Endothelial cell of umbilical vein (primary cell): ENCODE results near the gene CLIC4. TPM values are rescaled to one million over a fixed set of nuclear protein-coding genes. Genes with fewer than 3 reads are reported as not detected.

Experiments
- BruUV-seq: library from RNA; stranded (reverse); fragments of 400-500 nt; replicated peaks from 2 replicates; lab custom pipeline; 2021; lab: Mats Ljungman, UMichigan
- CTCF ChIA-PET: fragments of 300-600, 350-600 bp; sonication (Branson Sonifier 250); formaldehyde crosslinking; loops from one replicate; lab custom pipeline; 2021; ENCODE audit warnings: antibody characterized with exemption, inconsistent platforms; lab: Charles Lee
- POLR2A ChIA-PET: fragments of 300-600, 350-600 bp; sonication (Branson Sonifier 250); formaldehyde crosslinking; loops from one replicate; lab custom pipeline; 2021; ENCODE audit warnings: antibody characterized with exemption, inconsistent platforms; lab: Charles Lee
- DNase-seq: peaks from one replicate; pipeline ENCODE4 v3.0.0-alpha.2; 2011; ENCODE audit warnings: low read depth, low spot score
- FAIRE-seq: peaks from 2 replicates; lab custom pipeline; 2011; peaks lifted over from hg19 to GRCh38; lab: Jason Lieb, UNC
- H2AFZ ChIP-seq: 2 replicates; pipeline ENCODE4 v1.6.0; 2012; ENCODE audit warnings: low read depth, low read length, control low read depth, inconsistent platforms
- H3K27ac ChIP-seq: 2 replicates; pipeline ENCODE4 v1.5.1; 2011; ENCODE audit warnings: low read depth, mild to moderate bottlenecking, control low read depth, low read length, moderate library complexity; ENCODE audit not compliant: insufficient read depth
- H3K27me3 ChIP-seq, 2 experiments: 2 replicates each; pipeline versions ENCODE4 v1.6.0 to v1.6.1; 2011; ENCODE audit warnings: low read length in 2 of 2, mixed read lengths in 1 of 2; ENCODE audit not compliant: control insufficient read depth in 2 of 2, insufficient read depth in 2 of 2
- H3K36me3 ChIP-seq, 2 experiments: 2 replicates in 1 of 2; 3 replicates in 1 of 2; pipeline ENCODE4 v1.5.1; 2011; ENCODE audit warnings: low read length in 2 of 2, mild to moderate bottlenecking in 1 of 2, moderate library complexity in 1 of 2; ENCODE audit not compliant: control insufficient read depth in 2 of 2, insufficient read depth in 2 of 2; ENCODE audit errors: extremely low read depth in 1 of 2
- H3K4me1 ChIP-seq: 3 replicates; pipeline ENCODE4 v1.5.1; 2011; ENCODE audit warnings: mild to moderate bottlenecking, low read length; ENCODE audit not compliant: control insufficient read depth, insufficient read depth; ENCODE audit errors: extremely low read depth
- H3K4me2 ChIP-seq: 2 replicates; pipeline ENCODE4 v1.6.1; 2011; ENCODE audit warnings: low read length, control low read depth, mixed read lengths; ENCODE audit not compliant: insufficient read depth
- H3K4me3 ChIP-seq, 3 experiments: fragments of 200-600 bp in 1 of 3; sonication (generic), shearing (Covaris generic) in 1 of 3; replicated peaks in 1 of 3; 2 replicates each; pipeline ENCODE4 v1.5.1; 2011 to 2016; ENCODE audit warnings: control low read depth in 3 of 3, low read length in 3 of 3, mild to moderate bottlenecking in 2 of 3, inconsistent platforms in 1 of 3, low read depth in 1 of 3, moderate library complexity in 1 of 3; ENCODE audit not compliant: insufficient read depth in 1 of 3
- H3K79me2 ChIP-seq: 2 replicates; pipeline ENCODE4 v1.6.0; 2012; ENCODE audit warnings: low read length, inconsistent platforms; ENCODE audit not compliant: control insufficient read depth, insufficient read depth
- H3K9ac ChIP-seq: replicated peaks from 2 replicates; pipeline ENCODE3; 2011; ENCODE audit warnings: low read length, control low read depth; ENCODE audit not compliant: insufficient read depth; ENCODE audit errors: extremely low read depth
- H3K9me1 ChIP-seq: replicated peaks from 3 replicates; pipeline ENCODE4 v1.6.0; 2011; ENCODE audit warnings: mild to moderate bottlenecking, low read length; ENCODE audit not compliant: control insufficient read depth, insufficient read depth; ENCODE audit errors: extremely low read depth
- H3K9me3 ChIP-seq: replicated peaks from 2 replicates; pipeline ENCODE4 v1.5.1; 2012; ENCODE audit warnings: low read length, inconsistent platforms; ENCODE audit not compliant: control insufficient read depth, insufficient read depth
- H4K20me1 ChIP-seq: replicated peaks from 2 replicates; pipeline ENCODE3; 2011; ENCODE audit warnings: mild to moderate bottlenecking, low read length; ENCODE audit not compliant: control insufficient read depth, insufficient read depth; ENCODE audit errors: extremely low read depth
- CTCF ChIP-seq, 2 donors: IDR thresholded peaks; 1 replicate in 1 of 2; 2 replicates in 1 of 2; pipeline ENCODE4 v1.5.1; 2011; ENCODE audit warnings: low read length in 2 of 2, mild to moderate bottlenecking in 2 of 2, moderate library complexity in 2 of 2, control low read depth in 1 of 2, inconsistent platforms in 1 of 2, low read depth in 1 of 2; ENCODE audit not compliant: insufficient read depth in 1 of 2; ENCODE audit errors: extremely low read depth in 1 of 2
- EZH2 ChIP-seq: IDR thresholded peaks from 2 replicates; pipeline ENCODE4 v1.6.1; 2012; ENCODE audit warnings: borderline replicate concordance, low read depth, mild to moderate bottlenecking, moderate library complexity, low read length, inconsistent platforms; ENCODE audit not compliant: severe bottlenecking
- FOS ChIP-seq: IDR thresholded peaks from 2 replicates; pipeline ENCODE4 v1.6.1; 2011; ENCODE audit warnings: mild to moderate bottlenecking, low read length, moderate library complexity, borderline replicate concordance; ENCODE audit not compliant: insufficient read depth
- GATA2 ChIP-seq: IDR thresholded peaks from 2 replicates; pipeline ENCODE4 v1.7.0; 2011; ENCODE audit warnings: low read depth, mild to moderate bottlenecking, moderate library complexity, mixed read lengths, low read length; ENCODE audit not compliant: insufficient read length, insufficient read depth
- JUN ChIP-seq: IDR thresholded peaks from 2 replicates; pipeline ENCODE4 v1.6.1; 2011; ENCODE audit warnings: borderline replicate concordance, low read depth; ENCODE audit not compliant: insufficient read length, insufficient read depth
- MAX ChIP-seq: IDR thresholded peaks from 2 replicates; pipeline ENCODE4 v1.6.1; 2011; ENCODE audit not compliant: insufficient read depth, insufficient read length
- MYC ChIP-seq: IDR thresholded peaks from one replicate; pipeline ENCODE4 v1.6.1; 2011; ENCODE audit warnings: mild to moderate bottlenecking, low read depth, low read length
- POLR2A ChIP-seq: IDR thresholded peaks from 2 replicates; pipeline ENCODE4 v1.6.1; 2012; ENCODE audit warnings: low read depth, mild to moderate bottlenecking, control low read depth, low read length
- POLR2AphosphoS5 ChIP-seq: IDR thresholded peaks from 2 replicates; pipeline ENCODE4 v1.6.1; 2012; ENCODE audit warnings: low read depth, mild to moderate bottlenecking, control low read depth, low read length, moderate library complexity; ENCODE audit not compliant: insufficient read depth
- dilution Hi-C: fragments of 300-500 bp; cut with MboI; formaldehyde crosslinking; loops from one replicate; pipeline ENCODE4 v1.15.0; 2019; ENCODE audit warnings: low sequenced_read_pairs; ENCODE audit not compliant: extremely low pct_ligation_motif_present
- intact Hi-C: fragments of 100-400 bp; cut with micrococcal nuclease; formaldehyde crosslinking; loops from one replicate; pipeline ENCODE4 v1.10.0; 2022
- polyA plus RNA-seq, 4 experiments: library from polyadenylated mRNA; depleted of rRNA in 3 of 4; stranded (reverse) in 3 of 4; unstranded in 1 of 4; fragments of >200 nt; gene quantifications; 2 replicates each; pipeline versions ENCODE4 v1.2.1 to v1.2.3, GENCODE V29; 2011 to 2012; ENCODE audit warnings: missing spikeins in 1 of 4
- total RNA-seq: library from RNA; stranded (reverse); gene quantifications from 2 replicates; pipeline ENCODE4 v1.2.3, GENCODE V29; 2021

Gene CLIC4
- total and polyA plus RNA-seq, 2 donors (not counting 3 experiments of a cell fraction or from before 2014, with no cell fraction given): 97.5 to 330 TPM

DNA sequence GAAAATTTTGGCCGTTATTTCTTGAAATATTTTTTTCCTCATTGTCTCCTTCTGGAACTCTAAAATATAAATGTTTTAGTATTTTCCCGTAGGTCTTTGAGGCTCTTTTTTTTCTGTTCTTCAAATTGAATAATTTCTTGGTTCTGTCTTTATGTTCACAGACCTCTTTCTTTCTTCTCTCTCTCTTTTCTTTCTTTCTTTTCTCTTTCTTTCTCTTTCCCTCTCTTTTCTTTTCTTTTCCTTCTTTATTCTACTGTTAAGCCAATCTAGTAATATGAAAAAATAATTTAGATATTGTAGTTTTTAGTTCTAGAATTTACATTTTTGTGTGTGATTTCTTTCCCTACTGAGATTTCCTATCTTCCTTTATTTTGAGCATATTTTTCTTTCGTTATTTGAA is 30.1 kb downstream of the CLIC4 start:
- H3K9me1 ChIP-seq: peaks cover 4% of the 10 kb centered on the region
- H3K79me2 ChIP-seq: peaks cover 99% of the 10 kb centered on the region
- intact Hi-C loops (no loop called here), dilution Hi-C loops (no loop called here)
- FAIRE-seq (no peak), DNase-seq (no peak)
- ChIA-PET CTCF (interaction anchor here (1.2 to 3.3 kb wide), 2 partner anchors 9 to 87 kb away, joined by 3 to 15 read pairs; no protein-coding TSS in a partner anchor), POLR2A (interaction anchor here (0.7 kb wide), 1 partner anchor 23 kb away, joined by 3 read pairs; no protein-coding TSS in a partner anchor)
- BruUV-seq: no TSS peak
- H3K27me3 ChIP-seq: no peaks in the 10 kb centered on the region
- TF ChIP-seq JUN (no peak), GATA2 (no peak), POLR2AphosphoS5 (no peak), MAX (no peak), EZH2 (no peak), CTCF (IDR thresholded peaks at IDR 0.05; ENCODE audit: extremely low read depth in 1 of 2, insufficient read depth in 1 of 2, low read depth in 1 of 2, low read length in 2 of 2) (no peak), MYC (no peak), FOS (no peak), POLR2A (no peak)
- H4K20me1 ChIP-seq: no peaks in the 10 kb centered on the region
- no peaks in the 10 kb centered on the region for H3K9me3 ChIP-seq
- no peak overlapping the region for H3K9ac ChIP-seq
- no peak overlapping the region for H3K4me3 ChIP-seq
- H3K4me2 ChIP-seq: no peak overlapping the region
- no peak overlapping the region for H2AFZ ChIP-seq
- H3K27ac ChIP-seq: no peak overlapping the region
- H3K36me3 ChIP-seq: peaks cover 2% of the 10 kb centered on the region in 2 experiments
- peaks cover 22% of the 10 kb centered on the region for H3K4me1 ChIP-seq
